Keratinocyte (primary cell): ENCODE data around the gene ZNF217. TPM values are rescaled to one million over a fixed set of nuclear protein-coding genes. Genes with fewer than 3 reads are reported as not detected.

Experiments used
- DNase-seq: peaks from one replicate; pipeline ENCODE4 v3.0.0-alpha.2; 2011; ENCODE audit warnings: low read depth, missing footprints, low spot score
- FAIRE-seq: peaks from 2 replicates; lab custom pipeline; 2011; peaks lifted over from hg19 to GRCh38; lab: Jason Lieb, UNC
- H2AFZ ChIP-seq: 2 replicates; pipeline ENCODE4 v1.6.0; 2012; ENCODE audit warnings: low read length, control low read depth, inconsistent platforms; ENCODE audit not compliant: control insufficient read depth
- H3K27ac ChIP-seq: 2 replicates; pipeline ENCODE4 v1.5.1; 2011; ENCODE audit warnings: low read length; ENCODE audit not compliant: control insufficient read depth, insufficient read depth
- H3K27me3 ChIP-seq: 3 replicates; pipeline ENCODE4 v1.6.0; 2011; ENCODE audit warnings: low read length; ENCODE audit not compliant: control insufficient read depth, insufficient read depth; ENCODE audit errors: extremely low read depth
- H3K36me3 ChIP-seq, 2 experiments: 2 replicates in 1 of 2; 3 replicates in 1 of 2; pipeline ENCODE4 v1.5.1; 2011; ENCODE audit warnings: low read length in 2 of 2, mild to moderate bottlenecking in 1 of 2; ENCODE audit not compliant: control insufficient read depth in 2 of 2, insufficient read depth in 2 of 2; ENCODE audit errors: extremely low read depth in 1 of 2
- H3K4me1 ChIP-seq: 3 replicates; pipeline ENCODE4 v1.5.1; 2011; ENCODE audit warnings: low read length; ENCODE audit not compliant: control insufficient read depth, insufficient read depth; ENCODE audit errors: extremely low read depth
- H3K4me2 ChIP-seq: 3 replicates; pipeline ENCODE4 v1.6.0; 2011; ENCODE audit warnings: low read depth, low read length; ENCODE audit not compliant: control insufficient read depth, insufficient read depth; ENCODE audit errors: extremely low read depth
- H3K4me3 ChIP-seq, 3 experiments: fragments of 200-600 bp in 1 of 3; sonication (generic) in 1 of 3; 2 replicates in 2 of 3; 3 replicates in 1 of 3; pipeline ENCODE4 v1.5.1; 2011 to 2016; ENCODE audit warnings: low read length in 3 of 3, mild to moderate bottlenecking in 3 of 3, control low read depth in 2 of 3, inconsistent platforms in 1 of 3, low read depth in 1 of 3, mixed read lengths in 1 of 3, mixed run types in 1 of 3, moderate library complexity in 1 of 3; ENCODE audit not compliant: control insufficient read depth in 2 of 3, insufficient read depth in 2 of 3; ENCODE audit errors: extremely low read depth in 1 of 3
- H3K79me2 ChIP-seq: 2 replicates; pipeline ENCODE4 v1.6.0; 2012; ENCODE audit warnings: low read length; ENCODE audit not compliant: control insufficient read depth, insufficient read depth
- H3K9ac ChIP-seq: 3 replicates; pipeline ENCODE4 v1.6.0; 2011; ENCODE audit warnings: low read length; ENCODE audit not compliant: control insufficient read depth, insufficient read depth; ENCODE audit errors: extremely low read depth
- H3K9me1 ChIP-seq: 3 replicates; pipeline ENCODE4 v1.6.0; 2011; ENCODE audit warnings: low read length; ENCODE audit not compliant: control insufficient read depth, insufficient read depth; ENCODE audit errors: extremely low read depth
- H3K9me3 ChIP-seq: 2 replicates; pipeline ENCODE4 v1.5.1; 2012; ENCODE audit warnings: low read depth, low read length; ENCODE audit not compliant: control insufficient read depth
- H4K20me1 ChIP-seq: 3 replicates; pipeline ENCODE4 v1.6.0; 2011; ENCODE audit warnings: low read length; ENCODE audit not compliant: control insufficient read depth, insufficient read depth; ENCODE audit errors: extremely low read depth
- EZH2 ChIP-seq: IDR thresholded peaks from one replicate; pipeline ENCODE4 v1.6.1; 2012; ENCODE audit warnings: inconsistent platforms, mild to moderate bottlenecking, low read length, moderate library complexity
- dilution Hi-C: fragments of 300-500 bp; cut with MboI; formaldehyde crosslinking; loops from one replicate; pipeline ENCODE4 v1.7.0; 2020; ENCODE audit warnings: low sequenced_read_pairs; ENCODE audit not compliant: extremely low pct_ligation_motif_present
- polyA plus RNA-seq, 5 experiments: library from polyadenylated mRNA; depleted of rRNA in 3 of 5; stranded (reverse) in 3 of 5; stranded (forward) in 1 of 5; unstranded in 1 of 5; fragments of >200 nt; gene quantifications; 1 replicate in 1 of 5; 2 replicates in 3 of 5; 3 replicates in 1 of 5; pipeline versions ENCODE4 v1.2.1 to v1.2.3, GENCODE V29; 2011 to 2012; ENCODE audit warnings: missing spikeins in 2 of 5, low read depth in 1 of 5, low replicate concordance in 1 of 5
- TF ChIP-seq, protein P1 (sequence below), 3 experiments: IDR thresholded peaks in 1 of 3; conservative IDR thresholded peaks in 1 of 3; optimal IDR thresholded peaks in 1 of 3; 2 replicates in 2 of 3; 3 replicates in 1 of 3; pipeline versions ENCODE3 to v1.5.1; 2011; ENCODE audit warnings: low read length in 3 of 3, mild to moderate bottlenecking in 3 of 3, moderate library complexity in 2 of 3, control low read depth in 1 of 3, inconsistent platforms in 1 of 3; ENCODE audit not compliant: insufficient read depth in 2 of 3; ENCODE audit errors: extremely low read depth in 1 of 3

Gene ZNF217
- polyA plus RNA-seq, 1 donor (not counting 4 experiments of a cell fraction or from before 2014, with no cell fraction given): 17.3 TPM

DNA sequence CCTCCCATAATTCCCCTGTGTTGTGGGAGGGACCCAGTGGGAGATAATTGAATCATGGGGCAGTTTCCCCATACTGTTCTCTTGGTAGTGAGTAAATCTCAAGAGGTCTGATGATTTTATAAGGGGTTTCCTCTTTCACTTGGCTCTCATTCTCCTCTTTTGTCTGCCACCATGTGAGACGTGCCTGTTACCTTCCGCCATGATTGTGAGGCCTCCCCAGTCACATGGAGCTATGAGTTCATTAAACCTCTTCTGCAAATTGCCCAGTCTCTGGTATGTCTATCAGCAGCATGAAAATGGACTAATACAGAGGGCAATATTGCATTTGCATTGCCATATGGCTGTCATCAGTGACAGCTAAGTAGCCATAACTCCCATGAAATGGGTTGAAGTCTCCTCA, 63.2 kb downstream of the ZNF217 start:
- DNase-seq (no peak), FAIRE-seq (no peak)
- Histone ChIP-seq H4K20me1 (no peaks in the 10 kb centered on the region), H3K9ac (no peak overlapping the region), H3K27ac (no peak overlapping the region), H3K4me1 (no peaks in the 10 kb centered on the region), H3K27me3 (no peaks in the 10 kb centered on the region), H3K36me3 (no peaks in the 10 kb centered on the region), H3K4me2 (no peak overlapping the region), H3K79me2 (no peaks in the 10 kb centered on the region), H3K9me1 (no peaks in the 10 kb centered on the region), H3K4me3 (no peak overlapping the region), H3K9me3 (no peaks in the 10 kb centered on the region), H2AFZ (no peak overlapping the region)
- dilution Hi-C loops: no loop called here
- TF ChIP-seq, protein P1, sequence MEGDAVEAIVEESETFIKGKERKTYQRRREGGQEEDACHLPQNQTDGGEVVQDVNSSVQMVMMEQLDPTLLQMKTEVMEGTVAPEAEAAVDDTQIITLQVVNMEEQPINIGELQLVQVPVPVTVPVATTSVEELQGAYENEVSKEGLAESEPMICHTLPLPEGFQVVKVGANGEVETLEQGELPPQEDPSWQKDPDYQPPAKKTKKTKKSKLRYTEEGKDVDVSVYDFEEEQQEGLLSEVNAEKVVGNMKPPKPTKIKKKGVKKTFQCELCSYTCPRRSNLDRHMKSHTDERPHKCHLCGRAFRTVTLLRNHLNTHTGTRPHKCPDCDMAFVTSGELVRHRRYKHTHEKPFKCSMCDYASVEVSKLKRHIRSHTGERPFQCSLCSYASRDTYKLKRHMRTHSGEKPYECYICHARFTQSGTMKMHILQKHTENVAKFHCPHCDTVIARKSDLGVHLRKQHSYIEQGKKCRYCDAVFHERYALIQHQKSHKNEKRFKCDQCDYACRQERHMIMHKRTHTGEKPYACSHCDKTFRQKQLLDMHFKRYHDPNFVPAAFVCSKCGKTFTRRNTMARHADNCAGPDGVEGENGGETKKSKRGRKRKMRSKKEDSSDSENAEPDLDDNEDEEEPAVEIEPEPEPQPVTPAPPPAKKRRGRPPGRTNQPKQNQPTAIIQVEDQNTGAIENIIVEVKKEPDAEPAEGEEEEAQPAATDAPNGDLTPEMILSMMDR (optimal IDR thresholded peaks at IDR 0.05 in 1 of 3, IDR thresholded peaks at IDR 0.05 in 1 of 3, conservative IDR thresholded peaks at IDR 0.05 in 1 of 3; ENCODE audit: extremely low read depth in 1 of 3, insufficient read depth in 2 of 3, low read length in 3 of 3): no peak
- TF ChIP-seq EZH2: no peak

DNA sequence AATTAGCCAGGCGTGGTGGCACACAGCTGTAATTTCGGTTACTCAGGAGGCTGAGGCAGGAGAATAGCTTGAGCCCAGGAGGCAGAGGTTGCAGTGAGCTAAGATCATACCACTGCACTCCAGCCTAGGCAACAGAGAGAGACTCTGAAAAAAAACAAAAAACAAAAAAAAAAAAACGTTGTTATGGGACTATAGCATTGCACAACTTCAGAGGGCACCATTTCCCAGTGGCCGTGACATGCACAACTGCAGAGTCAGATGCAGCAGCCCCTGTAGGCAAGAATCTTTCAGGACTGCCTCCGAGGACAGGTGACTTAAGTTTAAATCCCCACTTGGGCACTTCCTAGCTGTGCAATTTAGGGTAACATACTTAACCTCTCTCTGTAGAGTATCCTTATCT, 64.0 kb downstream of the ZNF217 start:
- H3K79me2 ChIP-seq: no peaks in the 10 kb centered on the region
- H3K4me3 ChIP-seq: no peak overlapping the region
- FAIRE-seq: no peak
- no peak overlapping the region for H2AFZ ChIP-seq
- dilution Hi-C loops: no loop called here
- no peaks in the 10 kb centered on the region for H3K27me3 ChIP-seq
- H3K9me1 ChIP-seq: no peaks in the 10 kb centered on the region
- no peaks in the 10 kb centered on the region for H3K4me1 ChIP-seq
- no peak for DNase-seq
- H4K20me1 ChIP-seq: no peaks in the 10 kb centered on the region
- H3K9me3 ChIP-seq: no peaks in the 10 kb centered on the region
- H3K27ac ChIP-seq: no peak overlapping the region
- H3K36me3 ChIP-seq: no peaks in the 10 kb centered on the region
- no peak overlapping the region for H3K9ac ChIP-seq
- TF ChIP-seq EZH2: no peak
- TF ChIP-seq, protein P1 (optimal IDR thresholded peaks at IDR 0.05 in 1 of 3, IDR thresholded peaks at IDR 0.05 in 1 of 3, conservative IDR thresholded peaks at IDR 0.05 in 1 of 3; ENCODE audit: extremely low read depth in 1 of 3, insufficient read depth in 2 of 3, low read length in 3 of 3): no peak
- H3K4me2 ChIP-seq: no peak overlapping the region
